Measurements from ENCODE around the gene DLAT. TPM values are rescaled to one million over a fixed set of nuclear protein-coding genes. Genes with fewer than 3 reads are reported as not detected.
A peak's percentile ranks its signal among the peaks of the same experiment; 100 is the strongest.
"Not testable (repeated sequence)": the region's sequence is repeated elsewhere in the genome, so short reads cannot be mapped to it uniquely, and the experiment has no call there.

The DLAT gene
- 10 to 100 TPM in 11 of 12 donors, not detected in 1; 28.1 to 50.9 (median 41.8) TPM for polyA plus RNA-seq (ENCODE audit: insufficient read length in 12 of 12)
- long read RNA-seq, donor 1, full-length matches to known transcripts: 5 of 10 reads
- long read RNA-seq, donor 1, partial matches to known transcripts: 5 of 10 reads
- long read RNA-seq, donor 1, other reads (novel, unspliced or antisense): 0 of 10 reads
- long read RNA-seq, donor 2, full-length matches to known transcripts: 11 of 16 reads
- long read RNA-seq, donor 2, partial matches to known transcripts: 5 of 16 reads
- long read RNA-seq, donor 2, other reads (novel, unspliced or antisense): 0 of 16 reads
- long read RNA-seq, donor 3, full-length matches to known transcripts: 4 of 4 reads
- long read RNA-seq, donor 3, partial matches to known transcripts: 0 of 4 reads
- long read RNA-seq, donor 3, other reads (novel, unspliced or antisense): 0 of 4 reads
- long read RNA-seq, donor 4, full-length matches to known transcripts: 1 of 1 reads
- long read RNA-seq, donor 4, partial matches to known transcripts: 0 of 1 reads
- long read RNA-seq, donor 4, other reads (novel, unspliced or antisense): 0 of 1 reads
- long read RNA-seq, donor 5: 0 reads
- long read RNA-seq, donor 6, full-length matches to known transcripts: 3 of 3 reads
- long read RNA-seq, donor 6, partial matches to known transcripts: 0 of 3 reads
- long read RNA-seq, donor 6, other reads (novel, unspliced or antisense): 0 of 3 reads
- long read RNA-seq, donor 7, full-length matches to known transcripts: 3 of 3 reads
- long read RNA-seq, donor 7, partial matches to known transcripts: 0 of 3 reads
- long read RNA-seq, donor 7, other reads (novel, unspliced or antisense): 0 of 3 reads
- long read RNA-seq, donor 8, full-length matches to known transcripts: 13 of 13 reads
- long read RNA-seq, donor 8, partial matches to known transcripts: 0 of 13 reads
- long read RNA-seq, donor 8, other reads (novel, unspliced or antisense): 0 of 13 reads
- long read RNA-seq, donor 9, full-length matches to known transcripts: 2 of 2 reads
- long read RNA-seq, donor 9, partial matches to known transcripts: 0 of 2 reads
- long read RNA-seq, donor 9, other reads (novel, unspliced or antisense): 0 of 2 reads
- long read RNA-seq, donor 10, full-length matches to known transcripts: 6 of 6 reads
- long read RNA-seq, donor 10, partial matches to known transcripts: 0 of 6 reads
- long read RNA-seq, donor 10, other reads (novel, unspliced or antisense): 0 of 6 reads
- long read RNA-seq, donor 11, full-length matches to known transcripts: 13 of 18 reads
- long read RNA-seq, donor 11, partial matches to known transcripts: 5 of 18 reads
- long read RNA-seq, donor 11, other reads (novel, unspliced or antisense): 0 of 18 reads

DNA sequence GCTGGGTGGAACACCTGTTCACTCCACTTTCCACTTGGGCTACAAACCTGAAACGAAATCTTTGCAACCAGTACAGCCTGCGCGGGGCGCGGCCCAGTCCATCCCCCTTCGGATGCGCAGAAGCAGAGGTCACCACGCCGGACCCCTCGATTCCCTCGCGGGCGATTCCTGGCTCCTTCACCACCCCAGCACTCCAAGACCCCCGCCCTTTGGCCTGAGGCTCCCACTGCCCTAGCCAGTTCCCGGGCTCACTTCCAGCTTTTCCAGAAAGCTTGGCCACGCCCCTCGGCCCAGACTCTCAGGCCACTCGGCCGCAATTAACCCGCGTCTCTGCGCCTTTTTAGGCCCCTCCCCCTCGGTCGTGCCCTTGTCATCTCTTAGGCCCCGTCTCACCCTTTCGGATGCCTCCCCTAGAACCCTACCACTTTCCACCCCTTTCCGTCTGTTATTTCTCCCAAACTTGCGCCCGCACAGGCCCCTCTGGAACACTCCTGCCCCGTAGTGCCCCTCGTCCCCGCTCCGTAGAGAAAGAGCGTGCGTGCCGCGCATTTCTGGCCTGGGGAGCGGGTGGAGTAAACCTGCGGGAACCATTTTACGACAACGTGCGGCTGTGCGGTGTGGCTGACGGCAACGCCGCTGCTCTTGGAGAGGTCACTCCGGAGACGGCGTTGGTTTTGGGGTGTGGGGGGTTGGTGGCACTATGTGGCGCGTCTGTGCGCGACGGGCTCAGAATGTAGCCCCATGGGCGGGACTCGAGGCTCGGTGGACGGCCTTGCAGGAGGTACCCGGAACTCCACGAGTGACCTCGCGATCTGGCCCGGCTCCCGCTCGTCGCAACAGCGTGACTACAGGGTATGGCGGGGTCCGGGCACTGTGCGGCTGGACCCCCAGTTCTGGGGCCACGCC is at the start of gene DLAT:
TSS of gene DLAT (plus strand) at position 636 of the 906 bp plus-strand sequence. CDS start at position 701, 65 bp downstream.
- DNase-seq: peak; percentile 85

DNA sequence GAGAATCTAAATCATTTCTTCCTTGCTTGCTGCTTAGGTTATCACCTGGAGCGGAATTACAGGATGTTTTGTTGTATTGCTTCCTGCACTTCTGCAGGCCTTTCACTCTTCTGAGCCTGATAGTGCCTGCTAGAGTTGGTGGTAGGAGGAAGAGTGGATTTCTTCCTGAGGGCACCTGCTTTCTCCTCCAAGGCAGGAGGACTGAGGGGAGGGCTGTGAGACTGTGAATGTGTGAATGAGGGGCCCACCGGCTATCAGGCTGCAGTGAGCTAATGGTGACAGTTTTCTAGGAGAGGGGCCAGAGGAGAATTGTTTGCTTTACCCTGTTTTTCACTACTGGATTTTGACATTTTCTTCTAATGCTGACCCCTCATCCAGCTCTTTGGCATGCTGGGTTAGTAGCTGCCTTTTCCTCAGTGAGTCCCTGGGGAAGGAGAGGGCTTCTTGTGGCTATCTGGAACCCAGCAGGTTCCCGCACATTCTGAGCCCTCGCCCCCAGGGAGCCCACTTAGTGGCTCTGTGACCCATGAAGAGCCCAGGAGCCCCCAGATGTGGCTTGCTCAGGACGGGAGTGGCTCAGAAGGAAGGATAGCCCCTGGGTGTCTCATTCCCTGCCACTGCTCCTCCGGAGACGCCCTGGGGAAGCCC is 49.0 kb upstream of the DLAT start:
- no peak for DNase-seq

DNA sequence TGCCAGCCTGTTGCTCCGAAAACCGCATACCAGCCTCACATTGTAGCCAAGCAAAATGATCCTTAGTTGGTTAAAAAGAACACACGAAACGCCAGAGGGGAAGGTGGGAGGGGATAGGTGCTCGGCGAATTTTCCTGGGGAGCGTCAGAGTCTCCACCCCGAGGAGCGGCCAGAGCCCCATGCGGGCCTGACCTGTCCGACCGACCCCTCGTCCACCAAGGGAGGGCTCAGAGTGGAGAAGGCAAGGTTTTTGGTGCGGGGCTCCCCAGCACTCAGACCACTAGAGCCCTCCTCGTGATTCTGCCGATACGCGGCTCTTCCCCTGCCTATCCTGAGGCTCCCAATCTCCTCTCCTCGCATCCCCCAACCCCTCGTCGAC is 48.5 kb upstream of the DLAT start:
- no peak for DNase-seq

DNA sequence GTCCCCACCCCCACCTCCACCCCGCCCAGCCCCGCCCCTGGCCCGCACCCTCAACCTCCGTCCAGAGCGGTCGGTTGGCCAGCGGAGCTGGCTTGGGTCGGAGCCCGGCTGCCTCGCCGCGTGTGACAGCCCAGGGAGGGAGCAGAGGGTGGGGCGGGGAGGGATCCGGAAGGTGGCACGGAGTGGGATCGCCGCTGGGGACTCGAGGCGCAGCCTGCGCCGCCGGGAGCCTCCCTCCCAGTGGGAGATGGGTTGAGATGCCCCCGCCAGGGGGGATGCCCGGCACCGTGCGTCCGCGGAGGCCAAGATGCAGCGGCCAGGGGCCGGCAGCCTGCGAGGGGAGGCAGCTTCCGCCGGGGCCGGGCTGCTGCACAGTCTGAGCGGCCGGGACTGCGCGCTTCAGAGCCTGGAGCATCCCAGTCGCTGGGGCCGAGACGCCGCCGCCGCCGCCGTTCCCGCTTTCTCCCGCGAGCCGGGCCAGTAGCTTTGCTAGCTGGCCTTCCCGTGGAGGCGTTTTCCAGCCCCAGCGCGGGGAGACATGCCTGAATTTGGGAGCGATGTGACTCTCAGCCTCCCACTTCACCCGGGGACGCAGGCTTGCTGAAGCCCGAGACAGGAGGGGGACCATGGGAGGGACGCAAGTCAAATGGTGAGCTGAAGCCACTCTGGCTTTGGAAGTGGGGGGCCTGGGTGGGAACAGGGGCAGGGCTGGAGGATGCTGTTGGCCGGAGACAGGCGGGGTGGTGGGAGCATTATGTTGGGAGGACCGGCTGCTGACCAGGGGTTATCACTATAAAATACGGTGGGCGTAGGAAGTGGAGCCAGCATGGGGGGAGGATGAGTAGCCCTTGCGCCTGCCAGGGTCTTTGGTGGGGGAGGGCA is 47.8 kb upstream of the DLAT start:
- no peak for DNase-seq

DNA sequence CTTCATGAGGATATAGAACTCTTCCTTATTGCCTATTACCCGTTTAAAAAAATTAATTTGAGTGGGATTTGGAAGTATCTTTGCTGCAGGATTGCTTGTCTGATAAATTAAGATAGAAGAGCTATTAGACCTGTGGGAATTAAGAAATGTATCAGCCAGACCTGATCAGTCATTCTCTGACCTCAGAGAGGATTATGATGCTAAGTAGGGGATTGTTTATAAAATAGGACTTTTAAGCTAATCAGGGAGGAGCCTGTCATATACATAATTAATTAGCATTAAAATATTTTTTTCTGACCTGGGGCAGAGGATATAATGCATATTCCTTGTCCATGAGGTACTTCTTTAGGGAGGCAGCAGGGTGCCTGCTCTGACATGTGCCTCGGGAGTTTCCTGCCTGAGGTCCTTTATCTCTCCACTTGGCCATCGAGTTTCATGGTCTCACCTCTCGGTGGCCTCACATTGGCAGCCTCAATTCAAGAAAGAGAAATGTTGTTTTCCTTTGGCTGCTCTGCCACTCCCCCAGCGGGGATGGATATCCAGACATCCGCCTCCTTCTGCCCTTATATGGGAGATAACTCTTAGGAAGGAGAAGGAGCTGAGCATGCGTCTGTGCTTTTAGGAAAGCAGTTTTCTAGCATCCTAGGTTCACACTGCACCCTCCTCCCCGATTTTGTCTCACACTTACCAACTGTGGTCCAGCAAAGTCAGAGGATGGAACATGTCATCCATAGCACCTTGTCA is 47.0 kb upstream of the DLAT start:
- DNase-seq: peak; percentile 74

DNA sequence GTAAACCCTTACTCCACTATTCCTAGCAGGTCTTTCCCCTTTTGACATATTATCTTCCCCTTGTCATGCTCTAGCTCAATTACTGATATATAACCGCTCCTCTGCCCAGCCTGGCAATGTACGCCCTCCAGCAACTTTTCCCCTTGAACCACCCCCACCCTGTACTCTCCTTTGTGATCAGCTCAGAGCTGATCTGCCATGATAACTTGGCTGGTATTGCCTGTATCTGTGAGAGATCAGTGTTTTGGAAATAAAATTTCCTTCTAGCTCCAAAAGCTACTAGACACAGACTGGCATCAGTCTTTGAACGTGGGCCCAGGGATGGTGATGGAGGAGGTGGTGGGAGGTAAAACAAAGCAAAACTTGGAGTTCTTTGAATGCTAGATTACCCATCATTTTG is 45.1 kb upstream of the DLAT start:
- DNase-seq: no peak

DNA sequence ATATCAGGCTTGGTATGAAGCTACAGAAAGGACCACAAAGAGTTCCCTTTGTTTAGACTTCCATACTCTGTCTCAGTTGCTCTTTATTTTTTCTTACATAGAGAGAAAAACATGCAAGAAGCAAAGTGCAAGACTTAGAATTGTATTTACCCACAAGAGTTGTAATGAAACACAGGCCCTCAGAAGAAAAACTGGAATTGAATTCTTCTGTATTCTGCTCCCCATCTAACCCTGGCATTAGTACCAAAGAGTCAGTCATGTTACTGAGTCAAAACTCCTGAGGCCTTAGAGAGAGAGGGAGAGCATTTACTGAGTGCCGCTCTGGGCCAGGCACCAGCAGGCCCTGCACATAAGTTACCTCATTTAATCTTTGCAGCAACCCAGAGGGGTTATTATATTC is 43.9 kb upstream of the DLAT start:
- no peak for DNase-seq

DNA sequence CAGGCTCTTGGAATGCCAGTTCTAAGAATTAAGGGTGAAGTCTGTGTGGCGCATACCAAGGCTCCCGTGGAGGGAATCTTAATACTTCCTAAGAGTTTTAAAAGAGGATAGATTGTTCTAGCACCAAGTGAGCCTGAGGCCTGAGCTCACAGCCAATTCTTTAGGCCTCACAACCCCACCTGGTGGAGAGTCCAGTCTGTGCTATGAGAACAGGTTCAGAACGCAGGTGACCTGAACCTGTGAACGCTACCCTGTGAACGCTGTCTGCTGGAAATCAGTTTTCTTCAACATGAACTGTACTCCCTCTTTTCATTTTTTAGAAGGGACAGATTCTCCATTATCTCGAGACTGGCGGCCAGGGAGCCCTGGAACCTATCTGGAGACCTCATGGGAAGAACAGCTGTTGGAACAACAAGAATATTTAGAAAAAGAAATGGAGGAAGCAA is 43.2 kb upstream of the DLAT start:
- DNase-seq: no peak

DNA sequence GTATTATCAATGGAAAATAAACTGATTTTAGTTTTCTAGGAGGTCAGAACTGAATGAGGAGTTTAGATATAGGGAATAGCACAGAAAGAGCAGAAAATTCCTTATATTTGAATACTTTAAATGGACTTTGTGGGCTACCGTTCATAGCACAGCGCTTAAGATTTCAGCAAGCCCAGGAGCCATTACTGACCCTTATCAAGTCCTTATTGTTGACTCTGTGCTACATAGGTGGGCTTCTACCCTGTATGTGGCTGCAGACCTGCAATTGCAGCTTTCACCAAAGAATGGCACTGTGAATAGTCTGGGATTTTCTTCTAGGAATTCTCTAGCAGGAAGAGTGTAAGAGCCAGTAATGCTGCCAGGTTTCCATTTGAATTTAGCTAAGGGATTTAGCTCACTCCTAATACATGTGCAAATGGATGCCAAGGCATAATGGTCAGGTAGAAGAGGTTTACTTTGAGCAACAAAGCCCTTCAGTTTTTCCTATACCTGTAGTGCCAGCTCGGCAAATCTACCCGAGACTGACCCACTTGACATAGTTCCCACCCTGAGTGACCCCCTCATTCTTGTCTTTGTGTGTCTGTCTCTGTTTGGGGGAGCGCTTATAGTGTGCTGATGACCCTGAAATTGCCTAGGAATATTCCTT is 42.5 kb upstream of the DLAT start:
- no peak for DNase-seq

DNA sequence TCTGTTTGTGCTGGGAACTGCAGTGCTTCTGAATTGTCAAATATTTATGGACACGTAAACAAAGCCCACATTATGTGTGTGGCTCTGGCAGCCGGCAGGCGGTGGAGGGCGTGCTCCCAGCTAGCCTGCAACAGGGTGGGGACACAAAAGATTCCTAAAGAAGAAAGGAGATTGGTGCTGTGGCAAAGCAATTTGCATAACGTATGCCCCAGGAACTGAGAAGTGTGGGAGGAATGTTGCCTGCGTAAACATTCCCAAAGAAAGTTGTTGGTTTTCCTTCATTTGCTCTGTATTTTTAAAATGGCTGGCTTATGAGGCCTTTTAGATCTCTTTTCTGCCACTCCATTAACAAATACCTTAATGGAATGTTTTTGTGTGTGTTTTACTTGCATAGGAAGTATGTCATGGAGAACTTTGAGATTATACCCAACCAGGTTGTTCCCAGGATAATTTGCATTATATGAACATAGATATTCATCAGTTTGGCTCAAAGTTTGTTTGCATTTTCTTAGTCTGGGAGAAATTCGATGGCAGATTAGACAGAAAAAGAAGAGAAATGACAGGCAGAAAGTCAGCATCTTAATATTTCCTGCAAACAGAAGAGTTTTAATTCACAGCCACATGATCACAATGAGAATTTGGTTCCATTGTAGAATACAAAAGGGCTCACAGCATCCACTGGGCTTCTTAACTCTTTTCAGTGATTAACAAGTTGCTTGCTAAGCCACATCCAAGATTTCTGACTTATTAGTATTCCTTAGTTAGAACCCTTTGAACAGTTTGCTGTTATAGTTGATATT is 41.8 kb upstream of the DLAT start:
- DNase-seq: no peak

DNA sequence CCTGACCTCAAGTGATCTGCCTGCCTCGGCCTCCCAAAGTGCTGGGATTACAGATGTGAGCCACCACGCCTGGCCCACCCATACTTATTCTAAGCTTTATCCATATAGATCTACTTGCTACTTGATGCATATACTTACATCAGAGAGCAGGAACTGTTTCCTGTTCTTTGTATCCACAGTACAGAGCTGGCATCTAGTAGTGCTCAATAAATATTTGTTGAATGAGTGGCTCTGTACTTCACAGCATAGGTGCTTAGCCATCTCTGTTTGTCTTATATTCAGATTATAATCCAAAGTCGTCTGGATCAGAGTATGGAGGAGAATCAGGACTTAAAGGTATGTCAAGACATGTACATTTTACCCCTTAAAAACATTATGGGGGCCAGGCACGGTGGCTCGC is 38.6 kb upstream of the DLAT start:
- no peak for DNase-seq

DNA sequence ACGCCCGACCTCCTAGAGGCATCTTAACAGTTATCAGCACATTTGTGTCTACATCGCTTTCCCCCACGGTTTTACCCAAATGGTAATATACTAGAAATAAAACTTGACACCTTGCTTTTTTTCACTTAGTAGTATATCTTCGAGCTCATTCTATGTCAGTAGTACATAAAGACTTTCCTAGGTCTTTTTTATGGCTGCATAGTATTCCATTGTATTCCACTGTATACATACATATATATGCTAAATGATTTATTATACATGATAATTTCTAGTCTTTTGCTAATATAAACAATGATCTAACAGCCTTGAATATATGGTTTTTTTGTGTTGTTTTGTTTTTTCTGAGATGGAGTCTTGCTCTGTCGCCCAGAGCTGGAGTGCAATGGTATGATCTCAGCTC is 34.8 kb upstream of the DLAT start:
- DNase-seq: no peak

DNA sequence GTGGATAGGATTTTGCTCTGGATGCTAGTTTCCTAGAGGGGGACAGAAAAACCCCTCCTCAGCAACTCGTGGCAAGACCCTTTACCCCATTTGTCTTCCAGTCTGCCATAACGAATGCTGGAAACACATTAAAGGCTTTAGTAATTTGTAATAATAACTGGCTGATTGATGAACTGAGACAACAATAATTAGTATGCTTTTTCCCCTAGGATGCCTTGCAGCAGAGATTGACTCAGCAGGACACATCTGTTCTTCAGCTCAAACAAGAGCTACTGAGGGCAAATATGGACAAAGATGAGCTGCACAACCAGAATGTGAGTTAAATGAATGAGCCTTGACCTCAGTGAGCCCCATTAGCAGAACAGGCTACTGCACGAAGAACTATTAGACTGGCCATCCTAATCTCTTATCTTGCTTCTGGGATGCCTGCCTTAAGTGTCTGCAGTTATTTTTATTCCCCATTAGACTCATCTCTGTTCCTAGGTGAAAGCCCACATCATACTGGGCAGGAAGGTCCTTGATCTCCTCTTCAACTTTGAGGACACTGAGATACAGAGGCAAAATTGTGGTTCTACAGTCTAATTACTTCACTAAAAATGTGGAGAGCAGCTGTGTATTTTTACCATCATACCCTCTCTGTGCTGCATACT is 32.9 kb upstream of the DLAT start:
- DNase-seq: no peak

DNA sequence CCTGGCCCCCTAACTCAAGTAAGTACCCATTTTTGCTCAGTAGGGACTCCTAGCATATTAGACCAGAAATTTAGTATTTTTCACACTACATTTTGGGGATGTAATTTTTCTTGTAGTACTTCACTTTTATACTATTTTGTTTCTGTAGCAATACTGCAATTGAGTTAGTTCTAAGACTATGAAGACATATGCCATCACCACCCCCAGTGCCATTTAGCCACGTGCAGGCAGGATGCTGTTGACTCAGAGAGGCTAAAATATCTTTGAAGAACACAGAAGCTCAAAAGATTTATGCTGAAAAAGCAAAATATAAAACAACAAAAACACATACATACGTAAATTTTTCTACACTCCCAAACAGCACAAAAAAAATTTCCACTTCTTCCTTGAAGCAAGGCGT is 29.1 kb upstream of the DLAT start:
- DNase-seq: no peak

DNA sequence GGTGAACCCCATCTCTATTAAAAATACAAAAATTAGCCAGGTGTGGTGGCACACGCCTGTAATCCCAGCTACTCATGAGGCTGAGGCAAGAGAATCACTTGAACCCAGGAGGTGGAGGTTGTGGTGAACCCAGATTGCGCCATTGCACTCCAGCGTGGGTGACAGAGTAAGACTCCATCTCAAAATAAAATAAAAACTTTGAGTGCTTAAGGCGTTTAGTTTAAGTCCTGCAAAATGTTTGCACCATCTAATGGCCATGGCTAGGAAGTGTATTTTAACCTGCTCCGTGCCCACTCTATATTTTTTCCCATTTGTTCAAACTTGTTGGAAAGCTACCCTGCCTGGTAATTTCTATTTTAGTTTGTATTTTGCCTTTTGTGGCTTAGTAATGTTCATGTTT is 28.5 kb upstream of the DLAT start:
- DNase-seq: not testable (repeated sequence)

DNA sequence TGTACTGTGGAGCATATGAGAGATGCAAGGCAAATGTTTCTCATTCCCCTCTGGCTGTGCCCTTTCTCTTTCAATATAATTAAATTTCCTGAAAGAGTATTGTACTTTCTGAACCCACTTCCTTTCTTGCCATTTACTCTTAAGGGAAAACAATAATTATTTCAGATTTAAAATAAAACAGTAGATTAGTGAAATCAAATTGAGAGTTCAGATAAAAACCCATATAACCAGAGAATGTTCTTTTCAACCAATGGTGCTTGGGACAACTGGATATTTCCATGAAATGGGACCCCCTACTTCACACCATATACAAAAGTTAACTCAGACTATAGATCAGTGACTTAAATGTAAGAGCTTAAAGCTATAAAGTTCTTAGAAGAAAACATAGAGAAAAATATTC is 26.1 kb upstream of the DLAT start:
- no peak for DNase-seq

All from muscle of arm (tissue), 14 donors.